Uterus (tissue), 2 donors: ENCODE results near the gene NSD1.
"Not testable (repeated sequence)": the region's sequence is repeated elsewhere in the genome, so short reads cannot be mapped to it uniquely, and the experiment has no call there.

Experiments
- POLR2A ChIP-seq, 2 donors: fragments of 450-650 bp; IDR thresholded peaks; one replicate each; pipeline ENCODE4 v1.6.1; 2016; ENCODE audit warnings: antibody characterized with exemption in 2 of 2, mild to moderate bottlenecking in 1 of 2, moderate library complexity in 1 of 2
- TF ChIP-seq, protein P1 (sequence below), 4 experiments: fragments of 200-600 bp in 2 of 4; fragments of 450-650 bp in 2 of 4; sonication (generic) in 2 of 4; IDR thresholded peaks; one replicate each; pipeline ENCODE4 v1.5.1; 2016 to 2019; ENCODE audit warnings: antibody characterized with exemption in 4 of 4, mild to moderate bottlenecking in 2 of 4, moderate library complexity in 1 of 4

DNA sequence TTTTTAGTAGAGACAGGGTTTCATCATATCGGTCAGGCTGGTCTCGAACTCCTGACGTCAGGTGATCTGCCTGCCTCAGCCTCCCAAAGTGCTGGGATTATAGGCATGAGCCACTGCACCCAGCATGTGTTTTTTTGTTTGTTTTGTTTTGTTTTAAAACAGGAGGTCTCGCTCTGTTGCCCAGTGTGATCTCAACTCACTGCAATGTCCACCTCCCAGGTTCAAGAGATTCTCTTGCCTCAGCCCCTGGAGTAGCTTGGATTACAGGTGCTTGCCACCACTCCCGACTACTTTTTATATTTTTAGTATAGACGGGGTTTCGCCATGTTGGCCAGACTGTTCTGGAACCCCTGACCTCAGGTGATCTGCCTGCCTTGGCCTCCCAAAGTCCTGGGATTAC, 125.1 kb downstream of the NSD1 start:
- TF ChIP-seq, protein P1, sequence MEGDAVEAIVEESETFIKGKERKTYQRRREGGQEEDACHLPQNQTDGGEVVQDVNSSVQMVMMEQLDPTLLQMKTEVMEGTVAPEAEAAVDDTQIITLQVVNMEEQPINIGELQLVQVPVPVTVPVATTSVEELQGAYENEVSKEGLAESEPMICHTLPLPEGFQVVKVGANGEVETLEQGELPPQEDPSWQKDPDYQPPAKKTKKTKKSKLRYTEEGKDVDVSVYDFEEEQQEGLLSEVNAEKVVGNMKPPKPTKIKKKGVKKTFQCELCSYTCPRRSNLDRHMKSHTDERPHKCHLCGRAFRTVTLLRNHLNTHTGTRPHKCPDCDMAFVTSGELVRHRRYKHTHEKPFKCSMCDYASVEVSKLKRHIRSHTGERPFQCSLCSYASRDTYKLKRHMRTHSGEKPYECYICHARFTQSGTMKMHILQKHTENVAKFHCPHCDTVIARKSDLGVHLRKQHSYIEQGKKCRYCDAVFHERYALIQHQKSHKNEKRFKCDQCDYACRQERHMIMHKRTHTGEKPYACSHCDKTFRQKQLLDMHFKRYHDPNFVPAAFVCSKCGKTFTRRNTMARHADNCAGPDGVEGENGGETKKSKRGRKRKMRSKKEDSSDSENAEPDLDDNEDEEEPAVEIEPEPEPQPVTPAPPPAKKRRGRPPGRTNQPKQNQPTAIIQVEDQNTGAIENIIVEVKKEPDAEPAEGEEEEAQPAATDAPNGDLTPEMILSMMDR (IDR thresholded peaks at IDR 0.05), result not testable (repeated sequence)
- not testable (repeated sequence) for TF ChIP-seq POLR2A (IDR thresholded peaks at IDR 0.05)
